OCI-LY1 (cell line): ENCODE results near the gene TES.

ENCODE experiments used
- EZH2 ChIP-seq: fragments of 200-600 bp; sonication (generic), shearing (Covaris generic); IDR thresholded peaks from 2 replicates; pipeline ENCODE4 v1.8.0; 2017; ENCODE audit warnings: borderline replicate concordance, mixed run types, mild to moderate bottlenecking, antibody characterized with exemption, low read length, moderate library complexity, mixed read lengths
- TF ChIP-seq, protein P1 (sequence below): fragments of 200-600 bp; sonication (generic), shearing (Covaris generic); IDR thresholded peaks from 2 replicates; pipeline ENCODE4 v1.5.1; 2017; ENCODE audit warnings: mild to moderate bottlenecking, antibody characterized with exemption, low read length, moderate library complexity, mixed read lengths

DNA sequence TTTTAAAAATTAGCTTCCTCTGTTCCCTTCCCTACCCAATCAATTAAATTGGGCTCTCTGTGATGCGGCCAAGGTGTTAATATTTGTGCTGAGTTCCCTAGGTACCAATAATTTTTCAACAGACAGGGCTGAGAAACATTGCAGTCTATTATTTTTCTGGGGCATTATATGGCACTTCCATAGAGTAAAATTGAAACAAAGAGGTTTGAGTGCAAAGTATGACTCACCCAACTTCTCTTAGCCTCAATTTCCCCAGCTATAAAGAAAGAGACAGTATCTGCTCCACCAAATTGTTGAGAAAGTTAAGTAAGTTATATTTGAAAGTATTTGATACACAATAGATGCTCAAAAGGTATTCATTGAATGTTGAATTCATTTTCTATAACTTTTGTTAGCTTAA, 74.9 kb downstream of the TES start:
- TF ChIP-seq, protein P1, sequence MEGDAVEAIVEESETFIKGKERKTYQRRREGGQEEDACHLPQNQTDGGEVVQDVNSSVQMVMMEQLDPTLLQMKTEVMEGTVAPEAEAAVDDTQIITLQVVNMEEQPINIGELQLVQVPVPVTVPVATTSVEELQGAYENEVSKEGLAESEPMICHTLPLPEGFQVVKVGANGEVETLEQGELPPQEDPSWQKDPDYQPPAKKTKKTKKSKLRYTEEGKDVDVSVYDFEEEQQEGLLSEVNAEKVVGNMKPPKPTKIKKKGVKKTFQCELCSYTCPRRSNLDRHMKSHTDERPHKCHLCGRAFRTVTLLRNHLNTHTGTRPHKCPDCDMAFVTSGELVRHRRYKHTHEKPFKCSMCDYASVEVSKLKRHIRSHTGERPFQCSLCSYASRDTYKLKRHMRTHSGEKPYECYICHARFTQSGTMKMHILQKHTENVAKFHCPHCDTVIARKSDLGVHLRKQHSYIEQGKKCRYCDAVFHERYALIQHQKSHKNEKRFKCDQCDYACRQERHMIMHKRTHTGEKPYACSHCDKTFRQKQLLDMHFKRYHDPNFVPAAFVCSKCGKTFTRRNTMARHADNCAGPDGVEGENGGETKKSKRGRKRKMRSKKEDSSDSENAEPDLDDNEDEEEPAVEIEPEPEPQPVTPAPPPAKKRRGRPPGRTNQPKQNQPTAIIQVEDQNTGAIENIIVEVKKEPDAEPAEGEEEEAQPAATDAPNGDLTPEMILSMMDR = no peak
- no peak for TF ChIP-seq EZH2
